ENCODE data around the gene KLK8. TPM values are rescaled to one million over a fixed set of nuclear protein-coding genes. Genes with fewer than 3 reads are reported as not detected.
A peak's percentile ranks its signal among the peaks of the same experiment; 100 is the strongest.

The KLK8 gene, protein sequence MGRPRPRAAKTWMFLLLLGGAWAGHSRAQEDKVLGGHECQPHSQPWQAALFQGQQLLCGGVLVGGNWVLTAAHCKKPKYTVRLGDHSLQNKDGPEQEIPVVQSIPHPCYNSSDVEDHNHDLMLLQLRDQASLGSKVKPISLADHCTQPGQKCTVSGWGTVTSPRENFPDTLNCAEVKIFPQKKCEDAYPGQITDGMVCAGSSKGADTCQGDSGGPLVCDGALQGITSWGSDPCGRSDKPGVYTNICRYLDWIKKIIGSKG
- total RNA-seq (not detected), polyA plus RNA-seq (not detected), total RNA-seq (0 reads per million in 6 experiments)

- Mint-ChIP-seq H3K36me3 (peaks cover 0 to 2% (median 0%) of the 10 kb centered on the region in 3 donors), H3K27me3 (peaks cover 33 to 84% (median 59%) of the 10 kb centered on the region in 5 donors), H3K4me1 (peaks cover 0 to 5% (median 0%) of the 10 kb centered on the region in 4 donors), H3K9me3 (no peaks in the 10 kb centered on the region), H3K27ac (peak within 1 kb of the TSS in 1 of 10 donors; percentile 24), H3K4me3 (peak within 1 kb of the TSS in 2 of 10 donors; percentile 5 to 28)
- DNase-seq (no peak), ATAC-seq (no peak)
- POLR2A ChIA-PET, result no interaction called here
Measured at GRCh38 chr19:51001515-51001914, at the start of gene KLK8. Gene KLK8 (minus strand): TSS chr19:51001604. CDS start chr19:51001167, 437 bp downstream.

- DNase-seq (no peak), ATAC-seq (no peak)
- Mint-ChIP-seq H3K27ac (no peak overlapping the region), H3K4me3 (no peak overlapping the region), H3K36me3 (no peaks in the 10 kb centered on the region), H3K27me3 (peaks cover 11 to 25% (median 21%) of the 10 kb centered on the region in 5 donors), H3K4me1 (peaks cover 0 to 3% (median 0%) of the 10 kb centered on the region in 4 donors), H3K9me3 (peaks cover 0 to 6% (median 4%) of the 10 kb centered on the region in 9 donors)
- POLR2A ChIA-PET, result no interaction called here
Measured at GRCh38 chr19:51047031-51047335, 45.6 kb upstream of the KLK8 start.

DNA sequence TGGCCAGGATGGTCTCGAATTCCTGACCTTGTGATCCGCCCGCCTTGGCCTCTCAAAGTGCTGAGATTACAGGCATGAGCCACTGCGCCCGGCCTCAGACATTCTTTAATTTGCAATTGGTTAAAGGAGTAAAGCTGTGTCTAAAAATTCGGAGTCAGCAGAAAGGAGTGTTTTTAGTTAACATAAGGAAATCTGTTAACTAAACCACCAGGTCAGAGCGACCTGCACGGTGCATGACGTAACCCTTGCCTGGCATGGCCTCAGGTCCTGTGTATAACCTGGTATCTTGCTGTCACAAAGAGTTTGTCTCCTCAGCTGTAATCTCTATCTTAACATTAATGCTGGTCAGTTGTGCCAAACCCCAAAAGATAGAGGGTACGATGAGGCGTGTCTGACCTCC lies 42.9 kb upstream of the KLK8 start:
- POLR2A ChIA-PET, result no interaction called here
- ATAC-seq, result no peak
- Mint-ChIP-seq H3K36me3 (no peaks in the 10 kb centered on the region), H3K9me3 (peaks cover 0 to 5% (median 0%) of the 10 kb centered on the region in 9 donors), H3K27ac (no peak overlapping the region), H3K4me1 (peaks cover 0 to 3% (median 0%) of the 10 kb centered on the region in 4 donors), H3K27me3 (peaks cover 8 to 19% (median 17%) of the 10 kb centered on the region in 5 donors), H3K4me3 (no peak overlapping the region)
- no peak for DNase-seq

DNA sequence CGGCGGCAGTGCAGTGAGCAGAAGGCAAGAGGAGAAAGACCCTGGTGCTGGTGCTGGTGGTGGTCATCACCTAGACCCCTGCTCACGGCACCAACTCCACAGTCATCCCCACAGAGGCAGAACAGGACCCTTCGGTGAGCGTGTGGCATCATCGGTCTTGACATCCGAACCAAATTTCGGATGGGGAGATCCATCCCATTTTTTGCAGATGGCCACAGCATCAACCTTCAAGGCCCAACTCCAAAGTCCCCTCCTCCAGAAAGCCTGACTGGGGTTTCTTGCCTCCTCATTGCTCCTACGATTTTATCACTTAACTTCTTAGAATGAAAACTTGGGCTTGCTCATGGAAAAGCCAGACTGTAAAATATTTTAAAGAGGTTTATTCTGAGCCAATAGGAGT lies 42.1 kb upstream of the KLK8 start:
- Mint-ChIP-seq H3K27me3 (peaks cover 4 to 14% (median 11%) of the 10 kb centered on the region in 5 donors), H3K4me1 (peaks cover 0 to 3% (median 0%) of the 10 kb centered on the region in 4 donors), H3K4me3 (no peak overlapping the region), H3K27ac (peak overlapping the region in 1 of 10 donors; percentile 9), H3K36me3 (no peaks in the 10 kb centered on the region), H3K9me3 (no peaks in the 10 kb centered on the region)
- DNase-seq (no peak), ATAC-seq (no peak)
- POLR2A ChIA-PET, result no interaction called here

- Mint-ChIP-seq H3K27me3 (peaks cover 2 to 7% (median 4%) of the 10 kb centered on the region in 5 donors), H3K4me3 (no peak overlapping the region), H3K36me3 (no peaks in the 10 kb centered on the region), H3K4me1 (peaks cover 0 to 2% (median 0%) of the 10 kb centered on the region in 4 donors), H3K27ac (no peak overlapping the region), H3K9me3 (no peaks in the 10 kb centered on the region)
- DNase-seq (no peak), ATAC-seq (no peak)
- POLR2A ChIA-PET, result interaction anchor here (0.7 kb wide), 1 partner anchor 10 kb away, joined by 5 read pairs; no protein-coding TSS in a partner anchor
Measured at GRCh38 chr19:51040151-51040550, 38.7 kb upstream of the KLK8 start.

GRCh38 chr19:51036519-51036918 lies 35.1 kb upstream of the KLK8 start:
- peaks cover 12 to 35% (median 19%) of the 10 kb centered on the region in 5 donors for H3K27me3 Mint-ChIP-seq
- POLR2A ChIA-PET, result no interaction called here
- DNase-seq (no peak), ATAC-seq (no peak)
- no peak overlapping the region for H3K27ac Mint-ChIP-seq
- peaks cover 0 to 2% (median 0%) of the 10 kb centered on the region in 9 donors for H3K9me3 Mint-ChIP-seq
- H3K4me1 Mint-ChIP-seq, result peaks cover 0 to 2% (median 0%) of the 10 kb centered on the region in 4 donors
- H3K36me3 Mint-ChIP-seq, result no peaks in the 10 kb centered on the region
- no peak overlapping the region for H3K4me3 Mint-ChIP-seq

DNA sequence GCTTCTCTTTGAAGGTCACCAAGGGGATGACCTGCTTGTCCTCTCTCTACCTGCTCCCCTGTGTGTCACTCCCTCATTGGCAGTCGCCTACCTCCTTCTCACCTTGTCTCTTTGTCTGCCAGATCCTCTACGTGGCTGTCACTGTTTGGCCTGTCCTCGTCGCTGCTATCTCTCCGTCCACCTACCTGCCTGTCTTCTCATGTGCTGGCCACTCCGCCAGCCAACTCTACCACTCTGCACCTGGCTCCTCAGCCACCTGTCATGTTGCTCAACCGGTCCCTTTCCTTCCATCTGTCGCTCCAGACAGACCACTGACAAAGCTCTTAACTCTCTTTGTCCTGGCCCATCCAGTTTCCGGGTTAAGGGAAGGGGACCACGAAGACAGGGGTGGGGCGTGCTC lies 33.3 kb upstream of the KLK8 start, which contains the start of gene KLK12:
TSS of gene KLK12 (minus strand) at position 299 of the 400 bp plus-strand sequence. CDS start 381 bp downstream, outside the sequence.
- H3K27ac Mint-ChIP-seq, result peak within 1 kb of the TSS in 2 of 10 donors; percentile 47 to 86
- peaks cover 0 to 2% (median 0%) of the 10 kb centered on the region in 9 donors for H3K9me3 Mint-ChIP-seq
- POLR2A ChIA-PET, result no interaction called here
- no peak for ATAC-seq
- H3K27me3 Mint-ChIP-seq, result peaks cover 19 to 50% (median 30%) of the 10 kb centered on the region in 5 donors
- no peak for DNase-seq
- H3K4me1 Mint-ChIP-seq, result peaks cover 0 to 5% (median 0%) of the 10 kb centered on the region in 4 donors
- H3K4me3 Mint-ChIP-seq, result no peak within 1 kb of the TSS
- no peaks in the 10 kb centered on the region for H3K36me3 Mint-ChIP-seq

GRCh38 chr19:51031880-51032225 lies 30.4 kb upstream of the KLK8 start:
- ATAC-seq, result no peak
- DNase-seq, result no peak
- H3K36me3 Mint-ChIP-seq, result no peaks in the 10 kb centered on the region
- POLR2A ChIA-PET, result no interaction called here
- no peak overlapping the region for H3K4me3 Mint-ChIP-seq
- H3K27me3 Mint-ChIP-seq, result peaks cover 25 to 73% (median 36%) of the 10 kb centered on the region in 5 donors
- peak overlapping the region in 1 of 10 donors; percentile 18 for H3K27ac Mint-ChIP-seq
- H3K9me3 Mint-ChIP-seq, result peaks cover 0 to 2% (median 0%) of the 10 kb centered on the region in 9 donors
- H3K4me1 Mint-ChIP-seq, result peaks cover 0 to 6% (median 0%) of the 10 kb centered on the region in 4 donors

GRCh38 chr19:51031220-51031879 lies 29.9 kb upstream of the KLK8 start:
- no peaks in the 10 kb centered on the region for H3K36me3 Mint-ChIP-seq
- peaks cover 0 to 2% (median 0%) of the 10 kb centered on the region in 9 donors for H3K9me3 Mint-ChIP-seq
- peak overlapping the region in 1 of 10 donors; percentile 18 for H3K27ac Mint-ChIP-seq
- H3K27me3 Mint-ChIP-seq, result peaks cover 27 to 78% (median 40%) of the 10 kb centered on the region in 5 donors
- ATAC-seq (no peak), DNase-seq (no peak)
- peaks cover 0 to 8% (median 0%) of the 10 kb centered on the region in 4 donors for H3K4me1 Mint-ChIP-seq
- H3K4me3 Mint-ChIP-seq, result no peak overlapping the region
- POLR2A ChIA-PET, result no interaction called here

GRCh38 chr19:51030631-51031030 lies 29.2 kb upstream of the KLK8 start:
- Mint-ChIP-seq H3K4me1 (peaks cover 0 to 8% (median 0%) of the 10 kb centered on the region in 4 donors), H3K4me3 (no peak overlapping the region), H3K9me3 (peaks cover 0 to 2% (median 0%) of the 10 kb centered on the region in 9 donors), H3K27me3 (peaks cover 27 to 81% (median 40%) of the 10 kb centered on the region in 5 donors), H3K36me3 (no peaks in the 10 kb centered on the region), H3K27ac (no peak overlapping the region)
- POLR2A ChIA-PET, result no interaction called here
- no peak for ATAC-seq
- DNase-seq, result no peak

DNA sequence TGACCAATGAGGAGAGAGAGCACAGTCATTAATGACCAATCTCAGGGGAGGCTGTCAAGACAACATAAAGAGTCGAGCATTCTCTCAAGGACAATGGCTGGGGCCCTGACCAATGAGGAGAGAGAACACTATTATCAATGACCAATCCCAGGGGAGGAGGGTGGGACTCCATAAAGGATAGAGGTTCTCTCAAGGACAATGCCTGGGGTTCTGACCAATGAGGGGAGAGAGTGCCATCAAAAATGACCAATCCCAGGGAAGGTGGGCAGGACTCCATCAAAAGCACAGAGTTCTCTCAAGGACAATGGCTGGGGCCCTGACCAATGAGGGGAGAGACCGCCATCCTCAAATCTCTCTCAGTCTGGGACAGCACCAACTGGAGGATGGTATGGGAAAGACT lies 28.3 kb upstream of the KLK8 start:
- Mint-ChIP-seq H3K9me3 (peaks cover 0 to 2% (median 0%) of the 10 kb centered on the region in 9 donors), H3K36me3 (no peaks in the 10 kb centered on the region), H3K4me3 (no peak overlapping the region), H3K27me3 (peaks cover 25 to 81% (median 37%) of the 10 kb centered on the region in 5 donors), H3K27ac (no peak overlapping the region), H3K4me1 (peaks cover 0 to 7% (median 0%) of the 10 kb centered on the region in 4 donors)
- ATAC-seq (no peak), DNase-seq (no peak)
- POLR2A ChIA-PET, result no interaction called here

GRCh38 chr19:51027873-51028272 lies 26.5 kb upstream of the KLK8 start:
- ATAC-seq (no peak), DNase-seq (no peak)
- POLR2A ChIA-PET, result no interaction called here
- no peak overlapping the region for H3K4me3 Mint-ChIP-seq
- peaks cover 0 to 2% (median 0%) of the 10 kb centered on the region in 9 donors for H3K9me3 Mint-ChIP-seq
- H3K4me1 Mint-ChIP-seq, result peaks cover 0 to 7% (median 0%) of the 10 kb centered on the region in 4 donors
- no peaks in the 10 kb centered on the region for H3K36me3 Mint-ChIP-seq
- H3K27me3 Mint-ChIP-seq, result peaks cover 20 to 87% (median 43%) of the 10 kb centered on the region in 5 donors
- H3K27ac Mint-ChIP-seq, result no peak overlapping the region
